GM19463 (cell line): ENCODE data around the gene PIGT.
A peak's percentile ranks its signal among the peaks of the same experiment; 100 is the strongest.

Source experiments
- ATAC-seq: cut with Tn5 transposase; IDR thresholded peaks from one replicate; pipeline ENCODE4 v1.9.1; 2021; ENCODE audit warnings: mild to moderate bottlenecking, moderate library complexity; ENCODE audit not compliant: unreplicated experiment

The PIGT gene

GRCh38 chr20:45427236-45428149 is 11.6 kb downstream of the PIGT start:
- no peak for ATAC-seq

- no peak for ATAC-seq
Measured at GRCh38 chr20:45429618-45430017, 13.7 kb downstream of the PIGT start.

DNA sequence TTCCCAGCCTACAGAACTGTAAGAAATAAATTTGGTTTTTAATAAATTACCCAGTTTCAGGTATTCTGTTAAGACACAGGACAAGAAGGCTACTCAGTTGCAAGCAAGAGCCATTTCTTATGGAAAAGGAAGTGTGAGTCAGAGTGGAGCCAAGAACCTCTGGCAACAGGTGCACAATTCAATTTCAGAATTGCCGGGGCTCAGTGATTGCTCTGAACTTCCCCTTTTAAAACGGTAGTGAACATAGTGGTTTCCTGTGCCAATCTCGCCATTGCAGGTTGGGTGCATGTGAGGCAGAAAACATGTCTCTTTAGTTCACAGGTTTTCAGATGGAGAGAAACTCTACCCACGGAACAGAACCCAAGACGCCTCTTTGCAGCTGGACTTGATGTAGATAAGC is 16.4 kb downstream of the PIGT start:
- peak; percentile 68 for ATAC-seq

GRCh38 chr20:45433316-45433715 is 17.4 kb downstream of the PIGT start:
- no peak for ATAC-seq

GRCh38 chr20:45433976-45434375 is 18.0 kb downstream of the PIGT start:
- no peak for ATAC-seq

DNA sequence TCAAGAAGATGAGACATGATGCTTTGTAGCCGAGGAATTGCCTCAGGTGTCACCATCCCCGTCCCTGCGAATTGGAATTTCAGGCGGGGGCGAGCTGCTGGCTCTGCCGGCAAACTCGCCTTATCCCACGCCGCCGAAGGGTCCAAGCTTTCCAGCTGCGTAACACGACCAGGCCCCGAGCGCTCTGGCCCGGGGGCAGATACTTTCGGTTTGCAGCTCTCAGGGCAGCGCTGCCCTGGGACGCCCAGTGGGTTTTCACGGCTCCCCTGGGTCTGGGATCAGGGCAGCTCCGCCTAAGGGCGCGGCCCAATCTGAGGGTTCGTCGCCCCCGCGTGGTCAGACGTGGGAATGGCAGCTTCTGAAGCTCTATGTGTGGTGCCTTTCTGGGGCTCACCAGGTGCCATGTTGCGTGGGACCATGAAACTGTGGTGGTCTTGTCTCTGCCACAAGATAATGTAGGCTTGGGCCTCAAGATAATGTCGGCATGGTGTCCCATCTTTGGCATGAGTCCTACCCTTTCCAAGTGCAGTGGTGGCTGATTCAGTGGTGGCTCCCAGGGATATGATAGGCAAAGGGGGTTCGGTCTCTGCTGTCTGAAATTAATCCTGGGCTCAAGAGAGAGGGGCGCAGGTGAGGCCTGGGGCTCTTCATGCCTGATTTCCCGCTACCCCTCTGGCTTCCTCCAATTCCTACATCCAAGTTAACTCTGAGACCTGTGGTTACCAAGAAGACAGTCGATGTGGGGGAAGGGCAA is 21.0 kb downstream of the PIGT start:
- ATAC-seq = peak; percentile 88

DNA sequence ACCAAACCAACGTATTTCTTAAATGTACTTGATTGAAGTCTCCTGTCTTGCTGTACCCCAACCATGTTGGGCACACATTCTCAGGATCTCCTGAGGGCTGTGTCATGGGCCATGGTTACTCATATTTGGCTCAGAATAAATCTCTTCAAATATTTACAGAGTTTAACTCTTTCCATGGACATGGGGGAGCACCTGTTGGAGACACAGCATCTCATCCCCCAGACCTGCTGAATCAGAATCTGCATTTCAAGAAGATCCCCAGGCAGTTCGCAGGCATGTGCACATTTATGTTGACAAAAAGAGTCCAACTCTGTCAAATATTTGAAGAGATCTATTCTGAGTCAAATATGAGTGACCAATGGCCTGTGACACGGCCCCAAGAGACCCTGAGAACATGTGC is 24.5 kb downstream of the PIGT start:
- no peak for ATAC-seq

DNA sequence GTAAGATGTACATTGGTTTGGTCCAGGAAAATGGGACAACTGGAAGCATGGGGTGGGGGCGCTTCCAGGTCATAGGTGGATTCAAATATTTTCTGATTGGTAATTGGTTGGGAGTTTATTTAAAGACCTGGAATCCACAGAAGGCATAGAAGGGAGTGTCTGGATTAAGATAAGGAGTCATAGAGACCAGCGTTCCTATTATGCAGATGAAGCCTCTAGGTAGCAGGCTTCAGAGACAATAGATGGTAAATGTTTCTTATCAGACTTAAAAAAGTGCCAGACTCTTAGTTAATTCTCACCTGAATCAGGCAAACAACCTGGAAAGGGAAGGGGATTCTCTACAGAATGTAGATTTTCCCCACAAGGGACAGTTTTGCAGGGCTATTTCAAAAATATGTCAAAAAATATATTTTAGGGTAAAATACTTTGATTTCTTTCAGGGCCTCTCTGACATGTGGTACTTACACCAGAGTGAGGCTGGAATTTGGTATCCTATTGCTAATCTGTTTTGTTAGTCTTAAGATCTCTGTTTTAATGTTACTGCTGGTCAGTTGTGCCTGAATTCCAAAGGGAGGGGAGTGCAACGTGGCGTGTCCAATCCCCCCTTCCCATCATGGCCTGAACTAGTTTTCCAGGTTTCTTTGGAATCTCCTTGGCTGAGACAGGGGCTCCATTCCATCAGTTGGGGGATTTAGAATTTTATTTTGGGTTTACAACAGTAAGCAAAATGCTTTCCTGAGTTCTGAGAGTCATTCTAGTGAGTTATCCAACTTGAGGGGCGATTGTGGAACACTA is 25.1 kb downstream of the PIGT start:
- ATAC-seq = no peak

GRCh38 chr20:45441746-45442145 is 25.8 kb downstream of the PIGT start:
- ATAC-seq = no peak

DNA sequence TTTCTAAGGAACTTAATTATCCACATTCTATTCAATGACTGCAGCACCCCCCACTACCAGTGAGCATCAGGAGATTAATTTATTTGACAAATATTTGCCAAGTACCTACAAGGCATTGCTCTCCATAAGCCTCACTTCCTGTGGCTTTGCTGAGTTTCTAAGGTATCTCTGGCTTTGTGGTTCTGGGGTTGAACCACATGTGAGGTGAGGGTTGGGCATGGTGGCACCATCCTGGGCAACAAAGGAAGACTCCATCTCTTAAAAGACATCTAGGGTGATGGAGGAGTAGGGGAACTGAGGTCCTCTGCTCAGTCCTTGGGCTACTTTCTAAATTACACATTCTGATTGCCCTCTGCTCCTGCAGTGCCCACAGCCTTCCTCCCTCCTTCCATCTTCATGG is 28.1 kb downstream of the PIGT start:
- ATAC-seq = no peak

GRCh38 chr20:45445805-45446562 is 30.0 kb downstream of the PIGT start:
- no peak for ATAC-seq

GRCh38 chr20:45448270-45448669 is 32.3 kb downstream of the PIGT start:
- no peak for ATAC-seq

DNA sequence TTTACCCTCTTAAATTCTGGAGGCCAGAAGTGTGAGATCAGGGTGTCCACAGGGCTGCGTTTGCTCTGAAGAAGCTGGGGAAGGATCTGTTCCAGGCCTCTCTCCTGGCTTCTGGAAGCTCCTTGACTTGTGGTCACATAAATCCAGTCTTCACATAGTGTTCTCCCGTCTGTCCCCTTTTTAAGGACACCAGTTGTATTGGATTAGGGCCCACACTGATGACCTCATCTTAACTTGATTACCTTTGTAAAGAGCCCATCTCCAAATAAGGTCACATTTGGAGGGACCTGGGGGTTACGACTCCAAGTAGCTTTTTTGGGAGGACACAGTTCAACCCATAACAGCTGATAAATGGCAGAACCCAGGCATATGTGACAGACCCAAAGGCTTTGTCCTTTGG is 33.6 kb downstream of the PIGT start:
- no peak for ATAC-seq

DNA sequence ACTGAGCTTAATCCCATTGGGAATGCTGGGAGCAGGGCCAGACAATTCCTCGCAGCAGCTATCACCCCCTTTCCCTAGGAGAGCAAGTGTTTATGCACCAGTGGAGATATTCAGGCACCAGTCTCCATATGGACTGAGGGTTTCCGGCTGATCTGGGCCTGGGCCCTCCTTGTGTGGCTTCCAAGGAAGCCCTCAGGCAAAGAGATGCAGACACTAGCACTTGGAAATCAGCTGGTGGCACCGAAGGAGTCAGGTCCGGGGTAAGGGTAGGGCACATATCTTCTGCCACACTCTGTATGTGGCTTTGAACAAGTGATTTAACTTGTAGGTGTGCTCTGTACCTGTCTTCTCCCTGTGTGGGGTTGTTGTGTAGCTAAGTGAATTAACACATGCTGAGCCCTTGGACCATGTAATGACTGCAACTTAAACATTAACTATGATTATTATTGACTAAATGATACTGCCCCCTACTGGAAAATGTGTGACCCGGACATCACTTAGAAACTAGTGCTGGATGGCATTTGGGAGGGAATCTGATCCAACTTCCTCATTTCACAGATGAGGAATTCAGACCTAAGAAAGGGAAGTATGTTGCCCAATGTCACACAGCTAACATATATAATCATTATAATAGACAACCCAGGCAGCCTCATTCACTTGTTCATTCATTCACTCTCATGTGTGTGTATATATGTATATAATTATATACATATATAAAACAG is 34.3 kb downstream of the PIGT start:
- no peak for ATAC-seq

- no peak for ATAC-seq
Measured at GRCh38 chr20:45452238-45452637, 36.3 kb downstream of the PIGT start.

GRCh38 chr20:45452772-45453691 is 37.1 kb downstream of the PIGT start:
- no peak for ATAC-seq

- ATAC-seq = no peak
Measured at GRCh38 chr20:45456632-45457031, 40.7 kb downstream of the PIGT start.

GRCh38 chr20:45459606-45460005 is 43.7 kb downstream of the PIGT start:
- no peak for ATAC-seq

DNA sequence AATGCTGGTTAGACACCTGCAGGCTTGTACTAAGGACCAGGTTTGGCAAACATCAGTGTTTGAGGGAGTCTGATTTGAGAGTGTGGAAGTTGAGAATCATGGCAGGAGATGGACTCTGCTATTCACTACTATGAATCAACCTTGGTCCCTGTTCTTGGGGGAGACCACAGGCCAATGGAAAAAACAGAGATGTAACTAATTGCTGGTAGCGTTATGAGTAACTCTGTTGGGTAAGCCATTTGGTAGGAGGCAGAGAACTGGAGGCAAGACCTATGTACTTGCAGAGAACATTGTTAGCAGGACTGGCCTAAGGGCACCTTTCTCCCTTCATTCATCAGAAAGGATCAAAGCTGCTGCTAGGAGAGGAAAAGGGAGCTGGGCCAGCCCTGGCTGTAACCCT is 45.3 kb downstream of the PIGT start:
- peak; percentile 48 for ATAC-seq
